Right forelimb (tissue), 1 donor: ENCODE results near the gene CD160.
"Not testable (repeated sequence)": the region's sequence is repeated elsewhere in the genome, so short reads cannot be mapped to it uniquely, and the experiment has no call there.

ENCODE experiments used
- DNase-seq: peaks from one replicate; pipeline ENCODE4 v3.0.0-alpha.2; 2018

CD160 gene

GRCh38 chr1:145710291-145711027 is 8.8 kb upstream of the CD160 start:
- DNase-seq, result no peak

GRCh38 chr1:145711213-145711651 is 8.1 kb upstream of the CD160 start:
- no peak for DNase-seq

- DNase-seq, result no peak
Measured at GRCh38 chr1:145714524-145715111, 4.7 kb upstream of the CD160 start.

- no peak for DNase-seq
Measured at GRCh38 chr1:145716641-145717345, 2.5 kb upstream of the CD160 start.

- DNase-seq, result no peak
Measured at GRCh38 chr1:145717833-145718232, 1.5 kb upstream of the CD160 start.

- DNase-seq, result not testable (repeated sequence)
Measured at GRCh38 chr1:145718465-145718864, 834 bp upstream of the CD160 start.

GRCh38 chr1:145720556-145720877 is 1.2 kb downstream of the CD160 start:
- no peak for DNase-seq

- DNase-seq, result peak; percentile 81
Measured at GRCh38 chr1:145720878-145721671, 1.8 kb downstream of the CD160 start.

GRCh38 chr1:145726193-145726592 is 6.9 kb downstream of the CD160 start:
- not testable (repeated sequence) for DNase-seq

- no peak for DNase-seq
Measured at GRCh38 chr1:145729196-145729595, 9.9 kb downstream of the CD160 start.

- DNase-seq, result no peak
Measured at GRCh38 chr1:145729666-145730436, 10.6 kb downstream of the CD160 start.

- no peak for DNase-seq
Measured at GRCh38 chr1:145730467-145730866, 11.2 kb downstream of the CD160 start.

- DNase-seq, result no peak
Measured at GRCh38 chr1:145730900-145731299, 11.6 kb downstream of the CD160 start.

- DNase-seq, result no peak
Measured at GRCh38 chr1:145736191-145736590, 16.9 kb downstream of the CD160 start.

- DNase-seq, result no peak
Measured at GRCh38 chr1:145740269-145740668, 21.0 kb downstream of the CD160 start.

- no peak for DNase-seq
Measured at GRCh38 chr1:145747398-145748247, 28.3 kb downstream of the CD160 start.

- no peak for DNase-seq
Measured at GRCh38 chr1:145750426-145750825, 31.1 kb downstream of the CD160 start.

GRCh38 chr1:145751491-145752037 is 32.3 kb downstream of the CD160 start:
- DNase-seq, result no peak

GRCh38 chr1:145757420-145757819 is 38.1 kb downstream of the CD160 start:
- DNase-seq, result no peak

- DNase-seq, result no peak
Measured at GRCh38 chr1:145758116-145758515, 38.8 kb downstream of the CD160 start.

- no peak for DNase-seq
Measured at GRCh38 chr1:145758575-145758974, 39.3 kb downstream of the CD160 start.
